ENCODE measurements around the gene LRRN4CL. TPM values are rescaled to one million over a fixed set of nuclear protein-coding genes. Genes with fewer than 3 reads are reported as not detected.

Gene LRRN4CL
- total and polyA plus RNA-seq, 2 of the 8 experiments (the other 6 are each of a cell fraction or from before 2014, with no cell fraction given), result 0.05 to 0.26 TPM

DNA sequence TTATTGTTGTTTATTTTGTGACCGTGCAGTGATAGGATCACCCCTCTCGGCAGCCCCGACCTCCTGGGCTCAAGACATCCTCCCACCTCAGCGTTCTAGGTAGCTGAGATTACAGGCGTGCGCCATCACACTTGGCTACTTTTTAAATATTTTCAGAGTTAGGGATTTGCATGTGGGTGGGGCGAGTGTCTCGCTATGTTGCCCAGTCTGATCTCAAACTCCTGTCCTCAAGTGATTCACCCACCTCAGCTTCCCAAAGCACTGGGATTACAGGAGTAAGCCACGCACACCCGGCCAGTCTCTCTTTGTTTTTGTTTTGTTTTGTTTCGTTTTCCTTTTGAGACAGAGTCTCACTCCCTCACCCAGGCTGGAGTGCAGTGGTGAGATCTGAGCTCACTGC, 35.0 kb downstream of the LRRN4CL start:
- no peak overlapping the region for H2BK120ac ChIP-seq (replicated peaks; ENCODE audit: low read depth, low read length)
- H2AFZ ChIP-seq (ENCODE audit: low read length), result no peak overlapping the region
- no peak overlapping the region for H3K23ac ChIP-seq (ENCODE audit: insufficient read length)
- POLR2A ChIA-PET (ENCODE audit: partially characterized antibody), result interaction anchor here (1.0 to 50.4 kb wide), 4 partner anchors 32 to 201 kb away, joined by 3 to 2041 read pairs (median 6); partner anchors contain the start of genes BSCL2, C11orf98, CSKMT and GNG3
- no peak overlapping the region for H2BK5ac ChIP-seq (ENCODE audit: low read depth, low read length)
- peaks cover 0 to 8% of the 10 kb centered on the region in 2 experiments for H4K20me1 ChIP-seq (replicated peaks in 1 of 2; ENCODE audit: control insufficient read depth in 1 of 2, insufficient read depth in 2 of 2, low read length in 2 of 2)
- no peak overlapping the region for H2BK15ac ChIP-seq (ENCODE audit: low read length)
- no peak overlapping the region for H3K4ac ChIP-seq (replicated peaks; ENCODE audit: insufficient read length, low read depth, low read length)
- peak overlapping the region; percentile 35; the same call in 1 of the 2 replicates for H4K8ac ChIP-seq (ENCODE audit: extremely low read depth, insufficient read depth, low read length)
- H3K56ac ChIP-seq (replicated peaks; ENCODE audit: insufficient read length, low read depth, low read length), result no peak overlapping the region
- TF ChIP-seq JUND (IDR thresholded peaks at IDR 0.05; ENCODE audit: low read length) (no peak), SIN3A (conservative IDR thresholded peaks at IDR 0.05 in 1 of 2, IDR thresholded peaks at IDR 0.05 in 1 of 2; ENCODE audit: low read depth in 1 of 2, low read length in 2 of 2) (no peak), JUN (IDR thresholded peaks at IDR 0.05; ENCODE audit: low read depth, low read length) (no peak), TEAD4 (IDR thresholded peaks at IDR 0.05; ENCODE audit: low read depth, low read length) (no peak), ZNF274 (IDR thresholded peaks at IDR 0.05; ENCODE audit: borderline replicate concordance, extremely low read depth, low read length) (no peak), POU5F1 (IDR thresholded peaks at IDR 0.05; ENCODE audit: low read depth, low read length) (no peak), KDM1A (IDR thresholded peaks at IDR 0.05; ENCODE audit: borderline replicate concordance, low read length) (no peak), GTF2F1 (IDR thresholded peaks at IDR 0.05; ENCODE audit: borderline replicate concordance, low read depth, low read length) (no peak)
- DNase-seq (ENCODE audit: low read depth in 1 of 2, low spot score in 2 of 2) (no peak), FAIRE-seq (no peak)
- H3K4me3 ChIP-seq (ENCODE audit: extremely low read depth in 1 of 4, insufficient read depth in 2 of 4, low read depth in 3 of 4, low read length in 4 of 4), result no peak overlapping the region
- no peak overlapping the region for H2BK20ac ChIP-seq (ENCODE audit: low read length)
- no peak overlapping the region; a peak in 1 of 7 replicates for H3K9ac ChIP-seq (replicated peaks in 1 of 4; ENCODE audit: extremely low read depth in 1 of 4, low read depth in 3 of 4, low read length in 3 of 4)
- no peak overlapping the region for H4K91ac ChIP-seq (replicated peaks; ENCODE audit: insufficient read length, low read length)
- H3K4me1 ChIP-seq (replicated peaks in 1 of 4; ENCODE audit: control insufficient read depth in 3 of 4, insufficient read depth in 4 of 4, low read length in 3 of 4), result no peaks in the 10 kb centered on the region
- H3K23me2 ChIP-seq (ENCODE audit: low read depth, low read length), result peaks cover 3% of the 10 kb centered on the region
- H3K18ac ChIP-seq (ENCODE audit: extremely low read depth, low read length), result no peak overlapping the region
- no peak overlapping the region for H2BK12ac ChIP-seq (ENCODE audit: low read depth, low read length)
- no peak overlapping the region for H4K5ac ChIP-seq (ENCODE audit: insufficient read length, low read depth, low read length)
- peaks cover 0 to 6% (median 2%) of the 10 kb centered on the region in 4 experiments; a peak in 4 of 8 replicates for H3K36me3 ChIP-seq (ENCODE audit: control insufficient read depth in 2 of 4, insufficient read depth in 4 of 4, low read length in 3 of 4)
- peaks cover 7% of the 10 kb centered on the region; the same call in 1 of the 2 replicates for H3K79me1 ChIP-seq (ENCODE audit: low read depth, low read length)
- H3K79me2 ChIP-seq (ENCODE audit: control insufficient read depth in 1 of 2, insufficient read depth in 2 of 2, low read length in 2 of 2), result peaks cover 7 to 23% of the 10 kb centered on the region in 2 experiments
- H3K4me2 ChIP-seq (ENCODE audit: insufficient read depth in 1 of 2, low read depth in 2 of 2, low read length in 2 of 2), result no peak overlapping the region; a peak in 1 of 4 replicates
- 96% methylated on average over 11 of the region's 11 CpGs; no CpG with 5 or more reads in 1 of the 2 experiments for WGBS, 2 experiments (ENCODE audit: extremely low coverage in 1 of 2, insufficient coverage in 1 of 2, insufficient read length in 1 of 2, insufficient replicate concordance in 2 of 2, low coverage in 1 of 2, low lambda C conversion rate in 2 of 2, missing lambda C conversion rate in 1 of 2)
- H3K27ac ChIP-seq (ENCODE audit: low read depth, low read length), result no peak overlapping the region
- CTCF ChIA-PET (ENCODE audit: partially characterized antibody), result interaction anchor here (1.5 kb wide), 1 partner anchor 8 kb away, joined by 4 read pairs; no protein-coding TSS in a partner anchor
- no peak overlapping the region for H2AK5ac ChIP-seq (ENCODE audit: low read depth, low read length)
- no peaks in the 10 kb centered on the region for H3K27me3 ChIP-seq (replicated peaks in 1 of 4; ENCODE audit: control insufficient read depth in 3 of 4, extremely low read depth in 1 of 4, insufficient read depth in 3 of 4, low read length in 3 of 4)
- H3K14ac ChIP-seq (ENCODE audit: insufficient read length), result no peak overlapping the region
- no peaks in the 10 kb centered on the region for H3K9me3 ChIP-seq (ENCODE audit: insufficient read depth in 2 of 2, low read depth in 1 of 2, low read length in 1 of 2)

Data from H1 (cell line).